Neural progenitor cell (in vitro differentiated cells): Measurements from ENCODE around the gene BIRC7.
A peak's percentile ranks its signal among the peaks of the same experiment; 100 is the strongest.

Experiments used
- EZH2 ChIP-seq: fragments of 200-600 bp; sonication (generic); IDR thresholded peaks from 2 replicates; pipeline ENCODE4 v1.6.1; 2017; ENCODE audit warnings: antibody characterized with exemption, mild to moderate bottlenecking, moderate library complexity
- EZH2phosphoT487 ChIP-seq: fragments of 200-600 bp; sonication (generic); IDR thresholded peaks from 2 replicates; pipeline ENCODE4 v1.6.1; 2017; ENCODE audit warnings: antibody characterized with exemption
- TF ChIP-seq, protein P1 (sequence below): fragments of 200-600 bp; sonication (generic); IDR thresholded peaks from 2 replicates; pipeline ENCODE4 v1.5.1; 2017; ENCODE audit warnings: antibody characterized with exemption, mild to moderate bottlenecking

DNA sequence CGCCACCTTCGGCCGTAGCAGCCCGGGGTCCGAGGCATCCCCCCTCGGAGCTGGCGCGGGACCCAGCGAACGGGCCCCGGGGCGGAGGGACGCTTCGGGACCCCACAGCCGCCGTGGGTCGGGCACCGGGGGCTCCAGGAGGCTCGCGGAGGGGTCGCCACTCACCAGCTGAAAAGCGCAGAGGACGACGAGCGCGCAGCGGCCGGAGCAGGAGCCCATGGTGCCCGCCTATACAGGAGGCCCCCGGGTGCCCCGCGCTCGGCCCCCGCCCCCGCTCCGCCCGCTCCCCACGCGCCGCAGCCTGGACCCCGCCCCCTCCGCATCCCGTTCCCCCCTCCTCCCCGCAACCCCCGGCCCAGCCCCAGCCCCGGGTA is 18.5 kb downstream of the BIRC7 start, which contains the start of gene NKAIN4:
- peak; percentile 18 for TF ChIP-seq EZH2
- TF ChIP-seq, protein P1, sequence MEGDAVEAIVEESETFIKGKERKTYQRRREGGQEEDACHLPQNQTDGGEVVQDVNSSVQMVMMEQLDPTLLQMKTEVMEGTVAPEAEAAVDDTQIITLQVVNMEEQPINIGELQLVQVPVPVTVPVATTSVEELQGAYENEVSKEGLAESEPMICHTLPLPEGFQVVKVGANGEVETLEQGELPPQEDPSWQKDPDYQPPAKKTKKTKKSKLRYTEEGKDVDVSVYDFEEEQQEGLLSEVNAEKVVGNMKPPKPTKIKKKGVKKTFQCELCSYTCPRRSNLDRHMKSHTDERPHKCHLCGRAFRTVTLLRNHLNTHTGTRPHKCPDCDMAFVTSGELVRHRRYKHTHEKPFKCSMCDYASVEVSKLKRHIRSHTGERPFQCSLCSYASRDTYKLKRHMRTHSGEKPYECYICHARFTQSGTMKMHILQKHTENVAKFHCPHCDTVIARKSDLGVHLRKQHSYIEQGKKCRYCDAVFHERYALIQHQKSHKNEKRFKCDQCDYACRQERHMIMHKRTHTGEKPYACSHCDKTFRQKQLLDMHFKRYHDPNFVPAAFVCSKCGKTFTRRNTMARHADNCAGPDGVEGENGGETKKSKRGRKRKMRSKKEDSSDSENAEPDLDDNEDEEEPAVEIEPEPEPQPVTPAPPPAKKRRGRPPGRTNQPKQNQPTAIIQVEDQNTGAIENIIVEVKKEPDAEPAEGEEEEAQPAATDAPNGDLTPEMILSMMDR: no peak
- no peak for TF ChIP-seq EZH2phosphoT487
